Measurements from ENCODE around the gene MIB1. TPM values are rescaled to one million over a fixed set of nuclear protein-coding genes. Genes with fewer than 3 reads are reported as not detected.

MIB1 gene
- total RNA-seq, 1 donor from 2014 or later, result 21.6 TPM

- Histone ChIP-seq H3K36me3 (peaks cover 0 to 7% of the 10 kb centered on the region in 2 donors), H3K9me3 (no peaks in the 10 kb centered on the region), H3K4me3 (no peak overlapping the region), H3K4me1 (no peaks in the 10 kb centered on the region), H3K27ac (no peak overlapping the region), H3K27me3 (no peaks in the 10 kb centered on the region)
- TF ChIP-seq POLR2AphosphoS5 (IDR thresholded peaks at IDR 0.05; ENCODE audit: insufficient read depth in 1 of 2, low read depth in 1 of 2), result no peak
- DNase-seq (ENCODE audit: extremely low spot score in 2 of 2), result no peak
- intact Hi-C loops (cut with DNase I), result no loop called here
Measured at GRCh38 chr18:21834299-21834660, 93.7 kb downstream of the MIB1 start.

GRCh38 chr18:21841570-21841969, 101.0 kb downstream of the MIB1 start:
- Histone ChIP-seq H3K27ac (no peak overlapping the region), H3K4me1 (no peaks in the 10 kb centered on the region), H3K9me3 (no peaks in the 10 kb centered on the region), H3K36me3 (peaks cover 0 to 33% of the 10 kb centered on the region in 2 donors), H3K27me3 (no peaks in the 10 kb centered on the region), H3K4me3 (no peak overlapping the region)
- intact Hi-C loops (cut with DNase I), result no loop called here
- TF ChIP-seq POLR2A (IDR thresholded peaks at IDR 0.05) (no peak), POLR2AphosphoS5 (IDR thresholded peaks at IDR 0.05; ENCODE audit: insufficient read depth in 1 of 2, low read depth in 1 of 2) (no peak), CTCF (IDR thresholded peaks at IDR 0.05) (no peak)
- no peak for DNase-seq (ENCODE audit: extremely low spot score in 2 of 2)

GRCh38 chr18:21843341-21843740, 102.7 kb downstream of the MIB1 start:
- Histone ChIP-seq H3K4me3 (no peak overlapping the region), H3K9me3 (no peaks in the 10 kb centered on the region), H3K4me1 (no peaks in the 10 kb centered on the region), H3K27ac (no peak overlapping the region), H3K36me3 (peaks cover 0 to 35% of the 10 kb centered on the region in 2 donors), H3K27me3 (no peaks in the 10 kb centered on the region)
- intact Hi-C loops (cut with DNase I), result no loop called here
- no peak for TF ChIP-seq CTCF (IDR thresholded peaks at IDR 0.05)
- TF ChIP-seq POLR2A (IDR thresholded peaks at IDR 0.05), result no peak
- TF ChIP-seq POLR2AphosphoS5 (IDR thresholded peaks at IDR 0.05; ENCODE audit: insufficient read depth in 1 of 2, low read depth in 1 of 2), result no peak
- no peak for DNase-seq (ENCODE audit: extremely low spot score in 2 of 2)

- DNase-seq (ENCODE audit: extremely low spot score in 2 of 2), result no peak
- TF ChIP-seq POLR2A (IDR thresholded peaks at IDR 0.05) (no peak), CTCF (IDR thresholded peaks at IDR 0.05) (peak in 2 of 3 experiments; percentile 16 to 27), POLR2AphosphoS5 (IDR thresholded peaks at IDR 0.05; ENCODE audit: insufficient read depth in 1 of 2, low read depth in 1 of 2) (no peak)
- intact Hi-C loops (cut with DNase I), result no loop called here
- H3K4me3 ChIP-seq, result no peak overlapping the region
- no peak overlapping the region for H3K27ac ChIP-seq
- no peaks in the 10 kb centered on the region for H3K4me1 ChIP-seq
- no peaks in the 10 kb centered on the region for H3K27me3 ChIP-seq
- H3K9me3 ChIP-seq, result no peaks in the 10 kb centered on the region
- peaks cover 0 to 10% of the 10 kb centered on the region in 2 donors for H3K36me3 ChIP-seq
Measured at GRCh38 chr18:21851327-21851961, 110.9 kb downstream of the MIB1 start.

GRCh38 chr18:21853016-21853415, 112.4 kb downstream of the MIB1 start:
- DNase-seq (ENCODE audit: extremely low spot score in 2 of 2), result no peak
- intact Hi-C loops (cut with DNase I), result no loop called here
- Histone ChIP-seq H3K4me1 (no peaks in the 10 kb centered on the region), H3K4me3 (no peak overlapping the region), H3K9me3 (no peaks in the 10 kb centered on the region), H3K27ac (no peak overlapping the region), H3K36me3 (peaks cover 0 to 15% of the 10 kb centered on the region in 2 donors), H3K27me3 (no peaks in the 10 kb centered on the region)
- no peak for TF ChIP-seq CTCF (IDR thresholded peaks at IDR 0.05)
- no peak for TF ChIP-seq POLR2AphosphoS5 (IDR thresholded peaks at IDR 0.05; ENCODE audit: insufficient read depth in 1 of 2, low read depth in 1 of 2)
- no peak for TF ChIP-seq POLR2A (IDR thresholded peaks at IDR 0.05)

All from vagina (tissue), 2 donors.